MM.1S (cell line): Measurements from ENCODE around the gene CHN1.

Source experiments
- DNase-seq: peaks from one replicate; pipeline ENCODE4 v3.0.0-alpha.2; 2015
- H2AFZ ChIP-seq: fragments of 300-600 bp; sonication (generic); 2 replicates; pipeline ENCODE4 v1.6.0; 2016; ENCODE audit warnings: antibody characterized with exemption, low read length
- H3F3A ChIP-seq: fragments of 300-600 bp; sonication (generic); 2 replicates; pipeline ENCODE4 v1.6.1; 2016; ENCODE audit warnings: mild to moderate bottlenecking, antibody characterized with exemption, low read length, moderate library complexity, mixed read lengths; ENCODE audit not compliant: insufficient read depth
- H3K27ac ChIP-seq: fragments of 300-600 bp; sonication (generic); 2 replicates; pipeline ENCODE4 v1.5.1; 2016; ENCODE audit warnings: mild to moderate bottlenecking, low read length
- H3K27me3 ChIP-seq: fragments of 300-600 bp; sonication (generic); replicated peaks from 2 replicates; pipeline ENCODE4 v1.6.0; 2016; ENCODE audit warnings: low read length; ENCODE audit not compliant: insufficient read depth
- H3K36me3 ChIP-seq: fragments of 300-600 bp; sonication (generic); replicated peaks from 2 replicates; pipeline ENCODE4 v1.6.1; 2016; ENCODE audit warnings: mild to moderate bottlenecking, low read length, mixed read lengths; ENCODE audit not compliant: insufficient read depth
- H3K4me1 ChIP-seq: fragments of 300-600 bp; sonication (generic); 2 replicates; pipeline ENCODE4 v1.6.1; 2016; ENCODE audit warnings: low read length, mixed read lengths
- H3K4me2 ChIP-seq: fragments of 300-600 bp; sonication (generic); 2 replicates; pipeline ENCODE4 v1.6.0; 2016; ENCODE audit warnings: low read depth, low read length
- H3K4me3 ChIP-seq: fragments of 300-600 bp; sonication (generic); 2 replicates; pipeline ENCODE4 v1.5.1; 2016; ENCODE audit warnings: low read length, mixed read lengths
- H3K79me2 ChIP-seq: fragments of 300-600 bp; sonication (generic); 2 replicates; pipeline ENCODE4 v1.6.1; 2016; ENCODE audit warnings: mixed run types, low read length, mixed read lengths
- H3K9ac ChIP-seq: fragments of 300-600 bp; sonication (generic); 2 replicates; pipeline ENCODE4 v1.6.1; 2016; ENCODE audit warnings: low read length, mixed read lengths
- H3K9me2 ChIP-seq: fragments of 300-600 bp; sonication (generic); replicated peaks from 2 replicates; pipeline ENCODE4 v1.6.1; 2016; ENCODE audit warnings: mild to moderate bottlenecking, low read length, mixed read lengths; ENCODE audit not compliant: insufficient read depth
- H3K9me3 ChIP-seq: fragments of 300-600 bp; sonication (generic); replicated peaks from 2 replicates; pipeline ENCODE4 v1.6.1; 2016; ENCODE audit warnings: mild to moderate bottlenecking, low read length, mixed read lengths; ENCODE audit not compliant: insufficient read depth
- H4K20me1 ChIP-seq: fragments of 300-600 bp; sonication (generic); 2 replicates; pipeline ENCODE4 v1.6.1; 2016; ENCODE audit warnings: mild to moderate bottlenecking, low read length, moderate library complexity, mixed read lengths; ENCODE audit not compliant: insufficient read depth
- EZH2 ChIP-seq: fragments of 300-600 bp; sonication (generic); optimal IDR thresholded peaks from 2 replicates; pipeline ENCODE3; 2017; ENCODE audit warnings: low read depth, mild to moderate bottlenecking, antibody characterized with exemption, low read length, mixed read lengths
- EZH2phosphoT487 ChIP-seq: fragments of 300-600 bp; sonication (generic); IDR thresholded peaks from 2 replicates; pipeline ENCODE4 v1.6.1; 2018; ENCODE audit warnings: antibody characterized with exemption, low read length
- TF ChIP-seq, protein P1 (sequence below): fragments of 300-600 bp; sonication (generic); IDR thresholded peaks from 2 replicates; pipeline ENCODE4 v1.5.1; 2016; ENCODE audit warnings: antibody characterized with exemption, low read length, mixed read lengths

CHN1 gene

DNA sequence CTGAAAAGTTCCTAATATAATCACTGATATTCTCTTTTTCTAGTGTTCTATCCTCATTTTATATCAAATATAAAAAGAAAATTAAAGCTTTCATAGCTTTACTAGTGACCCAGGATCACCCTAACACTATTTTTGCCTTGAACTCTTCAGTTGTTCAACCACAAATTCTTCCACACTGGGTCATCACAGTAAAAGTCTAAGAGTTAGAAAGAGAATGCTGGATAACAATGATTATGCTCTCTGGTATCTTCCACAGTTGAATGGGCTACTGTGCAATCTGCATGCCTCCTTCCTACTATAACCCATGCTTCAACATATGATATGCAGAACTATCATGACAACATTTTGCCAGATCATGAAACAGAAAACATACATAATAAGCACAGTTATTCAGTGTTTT lies 32.3 kb downstream of the CHN1 start:
- no peaks in the 10 kb centered on the region for H3K36me3 ChIP-seq
- H3K9me3 ChIP-seq, result no peaks in the 10 kb centered on the region
- no peaks in the 10 kb centered on the region for H3K4me1 ChIP-seq
- no peaks in the 10 kb centered on the region for H3F3A ChIP-seq
- H3K9me2 ChIP-seq, result no peaks in the 10 kb centered on the region
- H3K4me3 ChIP-seq, result no peak overlapping the region
- H3K27ac ChIP-seq, result no peak overlapping the region
- no peaks in the 10 kb centered on the region for H3K27me3 ChIP-seq
- no peak overlapping the region for H2AFZ ChIP-seq
- no peak overlapping the region for H3K9ac ChIP-seq
- no peak for TF ChIP-seq EZH2
- no peak for TF ChIP-seq EZH2phosphoT487
- TF ChIP-seq, protein P1, sequence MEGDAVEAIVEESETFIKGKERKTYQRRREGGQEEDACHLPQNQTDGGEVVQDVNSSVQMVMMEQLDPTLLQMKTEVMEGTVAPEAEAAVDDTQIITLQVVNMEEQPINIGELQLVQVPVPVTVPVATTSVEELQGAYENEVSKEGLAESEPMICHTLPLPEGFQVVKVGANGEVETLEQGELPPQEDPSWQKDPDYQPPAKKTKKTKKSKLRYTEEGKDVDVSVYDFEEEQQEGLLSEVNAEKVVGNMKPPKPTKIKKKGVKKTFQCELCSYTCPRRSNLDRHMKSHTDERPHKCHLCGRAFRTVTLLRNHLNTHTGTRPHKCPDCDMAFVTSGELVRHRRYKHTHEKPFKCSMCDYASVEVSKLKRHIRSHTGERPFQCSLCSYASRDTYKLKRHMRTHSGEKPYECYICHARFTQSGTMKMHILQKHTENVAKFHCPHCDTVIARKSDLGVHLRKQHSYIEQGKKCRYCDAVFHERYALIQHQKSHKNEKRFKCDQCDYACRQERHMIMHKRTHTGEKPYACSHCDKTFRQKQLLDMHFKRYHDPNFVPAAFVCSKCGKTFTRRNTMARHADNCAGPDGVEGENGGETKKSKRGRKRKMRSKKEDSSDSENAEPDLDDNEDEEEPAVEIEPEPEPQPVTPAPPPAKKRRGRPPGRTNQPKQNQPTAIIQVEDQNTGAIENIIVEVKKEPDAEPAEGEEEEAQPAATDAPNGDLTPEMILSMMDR, result no peak
- no peaks in the 10 kb centered on the region for H3K79me2 ChIP-seq
- DNase-seq, result no peak
- H3K4me2 ChIP-seq, result no peak overlapping the region
- no peaks in the 10 kb centered on the region for H4K20me1 ChIP-seq

GRCh38 chr2:174971868-174972781 lies 33.1 kb downstream of the CHN1 start:
- no peaks in the 10 kb centered on the region for H3K27me3 ChIP-seq
- H3K9ac ChIP-seq, result no peak overlapping the region
- H3K9me3 ChIP-seq, result no peaks in the 10 kb centered on the region
- H3K9me2 ChIP-seq, result no peaks in the 10 kb centered on the region
- no peak overlapping the region for H3K4me3 ChIP-seq
- TF ChIP-seq, protein P1, result no peak
- TF ChIP-seq EZH2phosphoT487 (no peak), EZH2 (no peak)
- H4K20me1 ChIP-seq, result no peaks in the 10 kb centered on the region
- H2AFZ ChIP-seq, result no peak overlapping the region
- H3K36me3 ChIP-seq, result no peaks in the 10 kb centered on the region
- H3K4me1 ChIP-seq, result no peaks in the 10 kb centered on the region
- H3K27ac ChIP-seq, result no peak overlapping the region
- no peak overlapping the region for H3K4me2 ChIP-seq
- H3F3A ChIP-seq, result no peaks in the 10 kb centered on the region
- H3K79me2 ChIP-seq, result no peaks in the 10 kb centered on the region
- DNase-seq, result no peak

- H3K4me1 ChIP-seq, result peaks cover 15% of the 10 kb centered on the region
- no peak overlapping the region for H3K4me2 ChIP-seq
- no peaks in the 10 kb centered on the region for H3K79me2 ChIP-seq
Observed at GRCh38 chr2:174970092-174970491, 35.1 kb downstream of the CHN1 start.

More at GRCh38 chr2:174970092-174970491, 35.1 kb downstream of the CHN1 start:
- no peaks in the 10 kb centered on the region for H3K27me3 ChIP-seq
- no peak overlapping the region for H2AFZ ChIP-seq
- DNase-seq, result no peak
- H3K36me3 ChIP-seq, result no peaks in the 10 kb centered on the region
- H3K9ac ChIP-seq, result no peak overlapping the region
- H3F3A ChIP-seq, result peaks cover 20% of the 10 kb centered on the region
- H3K9me3 ChIP-seq, result no peaks in the 10 kb centered on the region
- no peaks in the 10 kb centered on the region for H3K9me2 ChIP-seq
- H3K27ac ChIP-seq, result no peak overlapping the region
- TF ChIP-seq, protein P1, result no peak
- no peak for TF ChIP-seq EZH2phosphoT487
- no peak for TF ChIP-seq EZH2
- H3K4me3 ChIP-seq, result no peak overlapping the region
- no peaks in the 10 kb centered on the region for H4K20me1 ChIP-seq
